Measurements from ENCODE around the gene DGKI. TPM values are rescaled to one million over a fixed set of nuclear protein-coding genes. Genes with fewer than 3 reads are reported as not detected.

DGKI gene
- total RNA-seq, 1 experiment from 2014 or later, result 0.55 TPM

DNA sequence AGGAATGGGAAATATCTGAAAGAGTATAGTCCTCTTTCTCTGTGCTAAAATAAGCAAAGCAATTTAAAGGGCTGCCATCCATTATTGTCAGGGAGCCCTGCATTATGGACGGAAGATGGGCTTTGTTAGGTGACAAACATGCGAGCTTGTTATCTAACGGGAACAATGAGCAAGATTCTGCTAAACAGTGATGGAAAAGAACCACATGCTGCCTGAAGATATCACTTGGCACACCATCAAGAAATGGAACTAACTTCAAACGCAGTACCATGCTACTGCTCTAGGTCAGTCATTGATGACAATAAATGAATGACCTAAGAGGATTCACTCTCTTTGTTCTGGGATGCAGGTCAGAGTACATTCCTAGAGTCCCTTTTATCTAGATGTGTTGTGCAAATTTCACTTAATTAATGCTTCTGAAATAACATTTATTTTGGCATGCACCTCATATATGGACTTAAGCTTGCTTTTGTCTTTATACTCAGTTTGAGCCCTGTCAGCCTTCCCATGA lies 327.5 kb downstream of the DGKI start:
- no peaks in the 10 kb centered on the region for H3K9me3 ChIP-seq (ENCODE audit: control insufficient read depth, low read depth, low read length)
- no peaks in the 10 kb centered on the region for H3K36me3 Mint-ChIP-seq (ENCODE audit: insufficient read depth in 1 of 3, low read depth in 3 of 3)
- no peak overlapping the region for H2BK5ac ChIP-seq (ENCODE audit: insufficient read length, low read length)
- H4K5ac ChIP-seq (ENCODE audit: insufficient read length, low read depth, low read length), result no peak overlapping the region
- H3K23ac ChIP-seq (ENCODE audit: insufficient read length, low read depth, low read length), result no peak overlapping the region
- no peak overlapping the region for H3K56ac ChIP-seq (ENCODE audit: insufficient read length, low read depth, low read length)
- H3K4me3 Mint-ChIP-seq, result no peak overlapping the region
- no peaks in the 10 kb centered on the region for H3K4me1 ChIP-seq (ENCODE audit: insufficient read depth, low read length)
- no peak overlapping the region for H3K9ac ChIP-seq (ENCODE audit: extremely low read depth, insufficient read length, low read length)
- H3K27me3 Mint-ChIP-seq (ENCODE audit: low read depth), result no peaks in the 10 kb centered on the region; the same call in 1 of the 2 replicates
- no peak for DNase-seq
- H3K79me1 ChIP-seq (ENCODE audit: insufficient read depth, low read depth, low read length, poor library complexity, severe bottlenecking), result no peaks in the 10 kb centered on the region
- TF ChIP-seq, protein P1, sequence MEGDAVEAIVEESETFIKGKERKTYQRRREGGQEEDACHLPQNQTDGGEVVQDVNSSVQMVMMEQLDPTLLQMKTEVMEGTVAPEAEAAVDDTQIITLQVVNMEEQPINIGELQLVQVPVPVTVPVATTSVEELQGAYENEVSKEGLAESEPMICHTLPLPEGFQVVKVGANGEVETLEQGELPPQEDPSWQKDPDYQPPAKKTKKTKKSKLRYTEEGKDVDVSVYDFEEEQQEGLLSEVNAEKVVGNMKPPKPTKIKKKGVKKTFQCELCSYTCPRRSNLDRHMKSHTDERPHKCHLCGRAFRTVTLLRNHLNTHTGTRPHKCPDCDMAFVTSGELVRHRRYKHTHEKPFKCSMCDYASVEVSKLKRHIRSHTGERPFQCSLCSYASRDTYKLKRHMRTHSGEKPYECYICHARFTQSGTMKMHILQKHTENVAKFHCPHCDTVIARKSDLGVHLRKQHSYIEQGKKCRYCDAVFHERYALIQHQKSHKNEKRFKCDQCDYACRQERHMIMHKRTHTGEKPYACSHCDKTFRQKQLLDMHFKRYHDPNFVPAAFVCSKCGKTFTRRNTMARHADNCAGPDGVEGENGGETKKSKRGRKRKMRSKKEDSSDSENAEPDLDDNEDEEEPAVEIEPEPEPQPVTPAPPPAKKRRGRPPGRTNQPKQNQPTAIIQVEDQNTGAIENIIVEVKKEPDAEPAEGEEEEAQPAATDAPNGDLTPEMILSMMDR (conservative IDR thresholded peaks at IDR 0.05), result no peak
- no peaks in the 10 kb centered on the region for H3K23me2 ChIP-seq (ENCODE audit: insufficient read length, low read depth, low read length, poor library complexity, severe bottlenecking)
- no peaks in the 10 kb centered on the region for H3K4me1 Mint-ChIP-seq
- no peak overlapping the region for H3K4me2 ChIP-seq (ENCODE audit: insufficient read depth, insufficient read length, low read length)
- no peaks in the 10 kb centered on the region for H4K20me1 ChIP-seq (ENCODE audit: control insufficient read depth, insufficient read depth, insufficient read length)
- H4K8ac ChIP-seq (replicated peaks; ENCODE audit: insufficient read length, low read depth, low read length), result no peak overlapping the region
- H2AFZ ChIP-seq (ENCODE audit: low read length), result no peak overlapping the region
- no peak overlapping the region for H3K27ac ChIP-seq (ENCODE audit: insufficient read length, low read depth, low read length)
- no peaks in the 10 kb centered on the region for H3K27me3 ChIP-seq (ENCODE audit: insufficient read depth, low read length)
- H4K91ac ChIP-seq (ENCODE audit: insufficient read length, low read depth, low read length), result no peak overlapping the region
- H3K14ac ChIP-seq (ENCODE audit: insufficient read depth, low read length), result no peak overlapping the region
- WGBS (ENCODE audit: extremely low coverage, insufficient read length, low lambda C conversion rate), result no CpG with 5 or more reads among the region's 4 CpGs
- H3K9me3 Mint-ChIP-seq, result no peaks in the 10 kb centered on the region
- no peak overlapping the region for H3K27ac Mint-ChIP-seq
- H2BK15ac ChIP-seq (ENCODE audit: low read depth, low read length), result no peak overlapping the region
- H3K79me2 ChIP-seq (ENCODE audit: insufficient read depth, low read length), result no peaks in the 10 kb centered on the region
- no peak overlapping the region for H2BK120ac ChIP-seq (ENCODE audit: low read depth, low read length, poor library complexity, severe bottlenecking)
- no peak overlapping the region for H2BK20ac ChIP-seq (ENCODE audit: low read depth, low read length, poor library complexity, severe bottlenecking)
- H2AK5ac ChIP-seq (ENCODE audit: insufficient read length, low read length), result no peak overlapping the region
- H3K18ac ChIP-seq (ENCODE audit: insufficient read length, low read depth, low read length), result no peak overlapping the region
- H2BK12ac ChIP-seq (ENCODE audit: insufficient read length, low read depth, low read length), result no peak overlapping the region
- H3K4ac ChIP-seq (ENCODE audit: low read depth, low read length), result no peak overlapping the region
- no peak overlapping the region for H3T11ph ChIP-seq (ENCODE audit: low read length)
